ENCODE measurements around the gene OBP2B.

DNA sequence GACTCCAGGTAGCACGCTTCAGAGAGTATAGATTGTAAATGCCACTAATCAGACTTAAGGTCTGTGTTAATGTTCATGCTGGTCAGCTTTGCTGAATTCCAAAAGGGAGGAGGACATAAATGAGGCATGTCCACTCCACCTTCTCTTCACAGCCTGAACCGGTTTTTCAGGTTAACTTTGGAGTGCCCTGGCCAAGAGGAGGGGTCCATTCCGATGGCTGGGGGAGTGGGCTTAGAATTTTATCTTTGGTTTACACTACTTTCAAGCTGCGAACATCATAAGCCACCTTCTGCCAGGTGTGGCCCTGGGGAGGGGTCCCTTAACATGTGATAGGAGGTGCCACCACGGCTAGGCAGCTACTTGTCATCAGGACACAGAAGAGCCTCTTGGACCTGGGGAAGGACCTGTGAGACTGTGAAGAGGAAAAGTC is 41.7 kb upstream of the OBP2B start:
- TF ChIP-seq CTCF (IDR thresholded peaks at IDR 0.05; ENCODE audit: insufficient read depth, low read length, poor library complexity, severe bottlenecking), result no peak
- TF ChIP-seq EZH2phosphoT487 (conservative IDR thresholded peaks at IDR 0.05; ENCODE audit: low read length), result no peak
